ENCODE data around the gene CLCN1.

DNA sequence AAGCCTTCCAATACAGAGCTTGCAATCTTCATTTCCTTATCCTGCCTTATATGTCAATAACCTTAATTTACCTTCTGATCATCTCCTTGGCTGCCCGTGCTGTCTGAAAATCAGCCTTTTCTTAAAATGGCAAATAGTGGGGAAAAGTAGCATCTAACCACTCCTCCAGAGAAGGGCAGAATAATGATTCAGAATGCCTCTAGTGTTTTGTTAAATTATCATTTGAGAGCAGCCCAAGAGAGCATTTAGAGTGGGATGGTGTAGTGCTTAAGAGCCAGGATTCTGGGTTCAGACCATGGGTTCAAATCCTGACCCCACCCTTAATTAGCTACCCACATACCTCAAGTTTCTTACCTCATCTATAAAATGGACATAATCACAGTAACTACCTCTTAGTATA, 35.8 kb upstream of the CLCN1 start:
- TF ChIP-seq CTCF (conservative IDR thresholded peaks at IDR 0.05 in 1 of 2, IDR thresholded peaks at IDR 0.05 in 1 of 2; ENCODE audit: extremely low read depth in 1 of 2, insufficient read depth in 1 of 2, low read depth in 1 of 2, low read length in 2 of 2): no peak
- TF ChIP-seq EZH2 (IDR thresholded peaks at IDR 0.05; ENCODE audit: borderline replicate concordance, low read length): no peak

Data from mammary epithelial cell (primary cell).